Gastrocnemius medialis (tissue), 4 donors: ENCODE measurements around the gene SYVN1.

Source experiments
- POLR2A ChIP-seq, 2 donors: fragments of 450-650 bp; IDR thresholded peaks; one replicate each; pipeline ENCODE4 v1.6.1; 2017; ENCODE audit warnings: antibody characterized with exemption in 2 of 2, mild to moderate bottlenecking in 2 of 2, moderate library complexity in 2 of 2
- TF ChIP-seq, protein P1 (sequence below), 5 experiments: fragments of 450-650 bp in 3 of 5; fragments of 200-600 bp in 2 of 5; sonication (generic) in 2 of 5; IDR thresholded peaks in 4 of 5; conservative IDR thresholded peaks in 1 of 5; 1 replicate in 4 of 5; 2 replicates in 1 of 5; pipeline ENCODE4 v1.5.1; 2016 to 2019; ENCODE audit warnings: antibody characterized with exemption in 5 of 5, mild to moderate bottlenecking in 3 of 5, moderate library complexity in 3 of 5

DNA sequence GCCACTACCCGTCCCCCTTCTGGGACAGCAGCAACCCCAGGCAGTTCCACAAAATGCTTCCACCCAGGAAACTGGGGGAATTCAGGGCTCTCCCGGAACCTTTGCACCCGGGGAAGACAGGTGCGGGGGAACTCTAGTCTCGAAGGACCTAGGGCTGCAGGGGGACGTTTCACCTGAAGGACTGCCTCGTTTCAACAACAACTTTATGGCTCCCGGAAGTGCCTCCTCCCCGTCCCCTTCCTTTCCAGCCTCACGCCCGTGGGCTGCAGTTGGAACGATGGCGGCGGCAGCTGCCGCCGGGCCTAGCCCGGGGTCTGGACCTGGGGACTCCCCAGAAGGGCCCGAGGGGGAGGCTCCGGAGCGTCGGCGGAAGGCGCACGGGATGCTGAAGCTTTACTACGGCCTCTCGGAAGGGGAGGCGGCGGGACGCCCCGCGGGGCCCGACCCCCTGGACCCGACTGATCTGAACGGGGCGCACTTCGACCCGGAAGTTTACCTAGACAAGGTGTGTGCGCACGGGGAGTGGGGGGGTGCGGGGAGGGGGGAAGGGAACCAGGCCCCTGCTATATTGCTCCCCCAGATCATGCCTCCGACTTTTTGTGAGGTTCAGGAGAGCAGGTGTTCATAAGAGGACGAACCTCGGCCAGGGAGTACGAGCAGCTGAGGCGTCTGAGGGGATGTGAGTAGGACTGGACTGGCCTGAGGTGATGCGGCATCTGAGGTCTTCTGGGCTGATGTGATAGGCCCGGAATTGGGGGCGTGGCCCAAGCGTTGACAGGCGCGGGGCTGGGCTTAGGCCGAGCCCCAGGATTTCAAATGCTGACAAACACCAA is 38.1 kb downstream of the SYVN1 start, which contains the start of gene VPS51:
- TF ChIP-seq, protein P1, sequence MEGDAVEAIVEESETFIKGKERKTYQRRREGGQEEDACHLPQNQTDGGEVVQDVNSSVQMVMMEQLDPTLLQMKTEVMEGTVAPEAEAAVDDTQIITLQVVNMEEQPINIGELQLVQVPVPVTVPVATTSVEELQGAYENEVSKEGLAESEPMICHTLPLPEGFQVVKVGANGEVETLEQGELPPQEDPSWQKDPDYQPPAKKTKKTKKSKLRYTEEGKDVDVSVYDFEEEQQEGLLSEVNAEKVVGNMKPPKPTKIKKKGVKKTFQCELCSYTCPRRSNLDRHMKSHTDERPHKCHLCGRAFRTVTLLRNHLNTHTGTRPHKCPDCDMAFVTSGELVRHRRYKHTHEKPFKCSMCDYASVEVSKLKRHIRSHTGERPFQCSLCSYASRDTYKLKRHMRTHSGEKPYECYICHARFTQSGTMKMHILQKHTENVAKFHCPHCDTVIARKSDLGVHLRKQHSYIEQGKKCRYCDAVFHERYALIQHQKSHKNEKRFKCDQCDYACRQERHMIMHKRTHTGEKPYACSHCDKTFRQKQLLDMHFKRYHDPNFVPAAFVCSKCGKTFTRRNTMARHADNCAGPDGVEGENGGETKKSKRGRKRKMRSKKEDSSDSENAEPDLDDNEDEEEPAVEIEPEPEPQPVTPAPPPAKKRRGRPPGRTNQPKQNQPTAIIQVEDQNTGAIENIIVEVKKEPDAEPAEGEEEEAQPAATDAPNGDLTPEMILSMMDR (IDR thresholded peaks at IDR 0.05 in 4 of 5, conservative IDR thresholded peaks at IDR 0.05 in 1 of 5): peak in 3 of 5 experiments; percentile 12 to 48 (median 32)
- peak; percentile 47 to 72 for TF ChIP-seq POLR2A (IDR thresholded peaks at IDR 0.05)
